GM23338 (cell line): Measurements from ENCODE around the gene PITRM1. TPM values are rescaled to one million over a fixed set of nuclear protein-coding genes. Genes with fewer than 3 reads are reported as not detected.

ENCODE experiments used
- ATAC-seq: fragments of 200-7000 bp; cut with Tn5 transposase; 3 replicates; pipeline ENCODE4 v1.9.1; 2020
- DNase-seq: peaks from one replicate; pipeline ENCODE4 v3.0.0-alpha.2; 2015; ENCODE audit warnings: low spot score
- H2AFZ ChIP-seq: fragments of 200-600 bp; sonication (generic); 2 replicates; pipeline ENCODE4 v1.8.0; 2016; ENCODE audit warnings: antibody characterized with exemption, mild to moderate bottlenecking, moderate library complexity
- H3F3A ChIP-seq: fragments of 200-600 bp; sonication (generic); replicated peaks from 2 replicates; pipeline ENCODE4 v1.8.0; 2017; ENCODE audit warnings: antibody characterized with exemption, mixed run types, low read depth
- H3K27ac ChIP-seq: fragments of 200-600 bp; sonication (generic); 2 replicates; pipeline ENCODE4 v1.6.1; 2016; ENCODE audit warnings: low read depth
- H3K27me3 ChIP-seq: fragments of 200-600 bp; sonication (generic); 2 replicates; pipeline ENCODE4 v1.8.0; 2016; ENCODE audit warnings: mild to moderate bottlenecking, mixed run types, moderate library complexity; ENCODE audit not compliant: insufficient read depth
- H3K36me3 ChIP-seq: fragments of 200-600 bp; sonication (generic); 2 replicates; pipeline ENCODE4 v1.8.0; 2016; ENCODE audit warnings: mild to moderate bottlenecking; ENCODE audit not compliant: insufficient read depth
- H3K4me1 ChIP-seq: fragments of 200-600 bp; sonication (generic); 2 replicates; pipeline ENCODE4 v1.8.0; 2016; ENCODE audit warnings: mild to moderate bottlenecking, moderate library complexity; ENCODE audit not compliant: insufficient read depth
- H3K4me2 ChIP-seq: fragments of 200-600 bp; sonication (generic); 2 replicates; pipeline ENCODE4 v1.7.1; 2017; ENCODE audit warnings: mixed run types
- H3K4me3 ChIP-seq: fragments of 200-600 bp; sonication (generic); 2 replicates; pipeline ENCODE4 v1.6.1; 2016; ENCODE audit warnings: mixed run types
- H3K79me2 ChIP-seq: fragments of 200-600 bp; sonication (generic); replicated peaks from 2 replicates; pipeline ENCODE4 v1.8.0; 2017; ENCODE audit warnings: mild to moderate bottlenecking; ENCODE audit not compliant: insufficient read depth
- H3K9me2 ChIP-seq: fragments of 200-600 bp; sonication (generic); 2 replicates; pipeline ENCODE4 v1.8.0; 2017; ENCODE audit not compliant: insufficient read depth
- H4K20me1 ChIP-seq: fragments of 200-600 bp; sonication (generic); replicated peaks from 2 replicates; pipeline ENCODE4 v1.8.0; 2017; ENCODE audit warnings: mild to moderate bottlenecking; ENCODE audit not compliant: insufficient read depth
- H3K27ac Mint-ChIP-seq: 2 replicates; pipeline ENCODE4 v1.8.0; 2020; ENCODE audit warnings: inconsistent platforms, mild to moderate bottlenecking, moderate library complexity, mixed read lengths
- H3K27me3 Mint-ChIP-seq: 3 replicates; pipeline ENCODE4 v1.8.0; 2022; ENCODE audit warnings: low read depth, mild to moderate bottlenecking, moderate library complexity, mixed read lengths, inconsistent platforms; ENCODE audit not compliant: insufficient read depth, poor library complexity
- H3K36me3 Mint-ChIP-seq: 3 replicates; pipeline ENCODE4 v1.8.0; 2021; ENCODE audit warnings: low read depth, mild to moderate bottlenecking, inconsistent platforms, moderate library complexity, mixed read lengths
- H3K4me1 Mint-ChIP-seq: 3 replicates; pipeline ENCODE4 v1.8.0; 2020; ENCODE audit warnings: mild to moderate bottlenecking, inconsistent platforms, mixed read lengths
- H3K4me3 Mint-ChIP-seq: 3 replicates; pipeline ENCODE4 v1.8.0; 2021; ENCODE audit warnings: moderate library complexity, mild to moderate bottlenecking, inconsistent platforms, mixed read lengths
- H3K9me3 Mint-ChIP-seq: 3 replicates; pipeline ENCODE4 v1.8.0; 2020; ENCODE audit warnings: moderate library complexity, mild to moderate bottlenecking, inconsistent platforms, mixed read lengths
- CREB1 ChIP-seq: fragments of 250-450 bp; sonication (Bioruptor Pico); IDR thresholded peaks from 2 replicates; pipeline ENCODE4 v1.5.0; 2020; ENCODE audit warnings: low read depth, mild to moderate bottlenecking, moderate library complexity
- CTCF ChIP-seq, 2 experiments: fragments of 200-600 bp in 1 of 2; sonication (generic) in 1 of 2; conservative IDR thresholded peaks; 2 replicates each; pipeline versions ENCODE4 v1.5.1 to v1.6.1; 2016 to 2017; ENCODE audit warnings: antibody characterized with exemption in 2 of 2, low read depth in 2 of 2, mild to moderate bottlenecking in 2 of 2, moderate library complexity in 1 of 2
- ETS1 ChIP-seq: IDR thresholded peaks from 2 replicates; pipeline ENCODE4 v1.6.1; 2016; ENCODE audit warnings: antibody characterized with exemption
- EZH2 ChIP-seq: fragments of 200-600 bp; sonication (generic); IDR thresholded peaks from one replicate; pipeline ENCODE4 v1.8.0; 2017; ENCODE audit warnings: antibody characterized with exemption, mild to moderate bottlenecking, low read depth; ENCODE audit not compliant: unreplicated experiment
- EZH2phosphoT487 ChIP-seq: fragments of 200-600 bp; sonication (generic); IDR thresholded peaks from one replicate; pipeline ENCODE4 v1.8.1; 2018; ENCODE audit warnings: antibody characterized with exemption; ENCODE audit not compliant: unreplicated experiment
- JUNB ChIP-seq: IDR thresholded peaks from one replicate; pipeline ENCODE4 v1.6.1; 2016; ENCODE audit warnings: antibody characterized with exemption; ENCODE audit not compliant: unreplicated experiment
- NANOG ChIP-seq: IDR thresholded peaks from 2 replicates; pipeline ENCODE4 v1.6.1; 2016; ENCODE audit warnings: antibody characterized with exemption, borderline replicate concordance
- POLR2AphosphoS5 ChIP-seq: IDR thresholded peaks from 2 replicates; pipeline ENCODE4 v1.6.1; 2016; ENCODE audit warnings: antibody characterized with exemption, low read depth
- REST ChIP-seq: IDR thresholded peaks from one replicate; pipeline ENCODE4 v1.6.1; 2018; ENCODE audit warnings: antibody characterized with exemption; ENCODE audit not compliant: unreplicated experiment
- STAT1 ChIP-seq: IDR thresholded peaks from one replicate; pipeline ENCODE4 v1.6.1; 2016; ENCODE audit warnings: antibody characterized with exemption; ENCODE audit not compliant: unreplicated experiment
- ZNF114 ChIP-seq: fragments of 250-450 bp; sonication (Bioruptor Pico); IDR thresholded peaks from 2 replicates; pipeline ENCODE4 v1.5.0; 2020; ENCODE audit warnings: mild to moderate bottlenecking, moderate library complexity
- ZNF331 ChIP-seq: fragments of 250-450 bp; sonication (Bioruptor Pico); IDR thresholded peaks from 2 replicates; pipeline ENCODE4 v1.5.0; 2020; ENCODE audit warnings: low read depth, mild to moderate bottlenecking, moderate library complexity
- ZNF462 ChIP-seq: fragments of 250-450 bp; sonication (Bioruptor Pico); IDR thresholded peaks from 2 replicates; pipeline ENCODE4 v1.5.0; 2020; ENCODE audit warnings: mild to moderate bottlenecking, moderate library complexity
- polyA plus RNA-seq: library from polyadenylated mRNA; unstranded; fragments of >200 nt; fragmentation: Nextera tagmentation; extraction: Ambion mirVana; gene quantifications from 2 replicates; pipeline ENCODE4 v1.2.1, GENCODE V29; 2016
- total RNA-seq: library from RNA; depleted of rRNA; stranded (reverse); fragments of >200 nt; shearing (Covaris generic); gene quantifications from 2 replicates; pipeline ENCODE4 v1.2.3, GENCODE V29; 2014

The PITRM1 gene
- total and polyA plus RNA-seq, 2 experiments from 2014 or later = 29.0 to 33.0 TPM

GRCh38 chr10:3095373-3096139 is 77.0 kb downstream of the PITRM1 start:
- DNase-seq = no peak
- Mint-ChIP-seq H3K36me3 (peaks cover 43% of the 10 kb centered on the region), H3K4me3 (no peak overlapping the region), H3K9me3 (no peaks in the 10 kb centered on the region; the same call in 2 of the 3 replicates), H3K4me1 (peaks cover 36% of the 10 kb centered on the region), H3K27me3 (peaks cover 6% of the 10 kb centered on the region), H3K27ac (peak overlapping the region; percentile 76)
- Histone ChIP-seq H3K36me3 (peaks cover 14% of the 10 kb centered on the region; the same call in 1 of the 2 replicates), H3K9me2 (no peaks in the 10 kb centered on the region), H3K4me2 (no peak overlapping the region), H3K4me1 (peaks cover 16% of the 10 kb centered on the region; the same call in 1 of the 2 replicates), H3K4me3 (no peak overlapping the region), H2AFZ (no peak overlapping the region), H3F3A (no peaks in the 10 kb centered on the region), H3K79me2 (peaks cover 91% of the 10 kb centered on the region), H3K27me3 (no peaks in the 10 kb centered on the region), H4K20me1 (peaks cover 13% of the 10 kb centered on the region), H3K27ac (no peak overlapping the region)
- ATAC-seq = no peak
- TF ChIP-seq NANOG (no peak), ETS1 (no peak), ZNF462 (CRISPR knock-in tag) (no peak), EZH2phosphoT487 (no peak), STAT1 (no peak), POLR2AphosphoS5 (no peak), ZNF331 (CRISPR knock-in tag) (no peak), REST (no peak), ZNF114 (CRISPR knock-in tag) (no peak), CTCF (conservative IDR thresholded peaks at IDR 0.05; ENCODE audit: low read depth in 2 of 2) (no peak), EZH2 (no peak), CREB1 (CRISPR knock-in tag) (no peak), JUNB (no peak)
